Natural killer cell (primary cell): Measurements from ENCODE around the gene ATG9A. TPM values are rescaled to one million over a fixed set of nuclear protein-coding genes. Genes with fewer than 3 reads are reported as not detected.
"Not testable (repeated sequence)": the region's sequence is repeated elsewhere in the genome, so short reads cannot be mapped to it uniquely, and the experiment has no call there.

Source experiments
- ATAC-seq, 3 donors: fragments of 150-1000 bp in 2 of 3; fragments of 200-7000 bp in 1 of 3; cut with Tn5 transposase; 1 replicate in 1 of 3; 2 replicates in 2 of 3; pipeline ENCODE4 v1.10.0; 2021; ENCODE audit warnings: mild to moderate bottlenecking in 2 of 3, moderate library complexity in 2 of 3
- DNase-seq, 2 donors: peaks; one replicate each; pipeline versions ENCODE4 v3.0.0 to v3.0.0-alpha.2; 2013 to 2021; ENCODE audit warnings: mixed read lengths in 1 of 2
- H3K27ac ChIP-seq: one replicate; pipeline ENCODE4 v1.5.1; 2013; ENCODE audit warnings: mild to moderate bottlenecking, low read length
- H3K27me3 ChIP-seq: one replicate; pipeline ENCODE4 v1.6.1; 2013; ENCODE audit warnings: low read length; ENCODE audit not compliant: control insufficient read depth, insufficient read depth
- H3K36me3 ChIP-seq: one replicate; pipeline ENCODE4 v1.6.1; 2013; ENCODE audit warnings: low read length; ENCODE audit not compliant: control insufficient read depth, insufficient read depth
- H3K4me1 ChIP-seq: one replicate; pipeline ENCODE4 v1.6.1; 2013; ENCODE audit warnings: low read length; ENCODE audit not compliant: control insufficient read depth, insufficient read depth
- H3K4me3 ChIP-seq: one replicate; pipeline ENCODE4 v1.5.1; 2013; ENCODE audit warnings: low read length
- H3K9me3 ChIP-seq: one replicate; pipeline ENCODE4 v1.6.1; 2013; ENCODE audit warnings: low read length; ENCODE audit not compliant: control insufficient read depth, insufficient read depth
- H3K27ac Mint-ChIP-seq, 2 donors: one replicate each; pipeline ENCODE4 v1.8.0; 2022; ENCODE audit warnings: mild to moderate bottlenecking in 2 of 2, mixed read lengths in 2 of 2, moderate library complexity in 1 of 2
- H3K27me3 Mint-ChIP-seq, 2 donors: one replicate each; pipeline ENCODE4 v1.8.0; 2022; ENCODE audit warnings: low read depth in 2 of 2, mixed read lengths in 2 of 2
- H3K36me3 Mint-ChIP-seq: one replicate; pipeline ENCODE4 v1.8.0; 2022; ENCODE audit warnings: mixed read lengths
- H3K4me1 Mint-ChIP-seq, 2 donors: one replicate each; pipeline ENCODE4 v1.8.0; 2022; ENCODE audit warnings: mixed read lengths in 2 of 2
- H3K4me3 Mint-ChIP-seq: one replicate; pipeline ENCODE4 v1.8.0; 2022; ENCODE audit warnings: mild to moderate bottlenecking, moderate library complexity, mixed read lengths
- H3K9me3 Mint-ChIP-seq, 2 donors: one replicate each; pipeline ENCODE4 v1.8.0; 2022; ENCODE audit warnings: mixed read lengths in 2 of 2
- WGBS: methylation state at CpG from one replicate; pipeline ENCODE4 v1.1.7; 2013; ENCODE audit warnings: missing lambda C conversion rate; ENCODE audit not compliant: insufficient coverage; 5-methylcytosine and 5-hydroxymethylcytosine counted together
- intact Hi-C: fragments of 100-400 bp; cut with micrococcal nuclease; formaldehyde crosslinking; loops from one replicate; pipeline ENCODE4 v1.14.2; 2022
- total RNA-seq, 4 donors: library from RNA; stranded (reverse); fragments of 120-200 nt in 1 of 4; gene quantifications; one replicate each; pipeline versions ENCODE4 v1.2.3 to v1.2.4, GENCODE V29; 2013 to 2022
- TF ChIP-seq, protein P1 (sequence below): fragments of 200-600 bp; IDR thresholded peaks from one replicate; pipeline ENCODE4 v1.8.0; 2022; ENCODE audit warnings: antibody characterized with exemption

Gene ATG9A
- total RNA-seq, 3 donors from 2014 or later (not counting 1 experiment from before 2014, with no cell fraction given): 98.1 to 110 (median 108) TPM

DNA sequence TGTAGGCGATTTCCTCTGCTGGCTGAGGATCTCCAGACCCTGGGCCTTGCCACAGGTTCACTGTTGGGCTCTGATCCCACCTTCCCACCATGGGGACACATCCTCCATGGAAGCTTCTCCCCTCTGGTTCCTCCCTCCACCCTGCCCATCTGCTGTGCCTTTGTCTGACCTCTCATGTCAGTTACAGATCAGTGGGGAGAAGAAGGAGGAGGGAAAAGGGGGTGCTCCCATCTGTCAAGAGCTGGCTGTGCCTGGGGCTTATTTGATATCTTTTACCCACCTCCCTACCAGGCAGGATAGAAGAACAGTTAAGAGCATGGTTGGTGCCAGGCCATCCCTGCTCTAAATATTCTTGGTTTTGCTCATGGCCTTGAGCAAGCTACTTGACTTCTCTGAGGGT is 37.5 kb upstream of the ATG9A start:
- TF ChIP-seq, protein P1, sequence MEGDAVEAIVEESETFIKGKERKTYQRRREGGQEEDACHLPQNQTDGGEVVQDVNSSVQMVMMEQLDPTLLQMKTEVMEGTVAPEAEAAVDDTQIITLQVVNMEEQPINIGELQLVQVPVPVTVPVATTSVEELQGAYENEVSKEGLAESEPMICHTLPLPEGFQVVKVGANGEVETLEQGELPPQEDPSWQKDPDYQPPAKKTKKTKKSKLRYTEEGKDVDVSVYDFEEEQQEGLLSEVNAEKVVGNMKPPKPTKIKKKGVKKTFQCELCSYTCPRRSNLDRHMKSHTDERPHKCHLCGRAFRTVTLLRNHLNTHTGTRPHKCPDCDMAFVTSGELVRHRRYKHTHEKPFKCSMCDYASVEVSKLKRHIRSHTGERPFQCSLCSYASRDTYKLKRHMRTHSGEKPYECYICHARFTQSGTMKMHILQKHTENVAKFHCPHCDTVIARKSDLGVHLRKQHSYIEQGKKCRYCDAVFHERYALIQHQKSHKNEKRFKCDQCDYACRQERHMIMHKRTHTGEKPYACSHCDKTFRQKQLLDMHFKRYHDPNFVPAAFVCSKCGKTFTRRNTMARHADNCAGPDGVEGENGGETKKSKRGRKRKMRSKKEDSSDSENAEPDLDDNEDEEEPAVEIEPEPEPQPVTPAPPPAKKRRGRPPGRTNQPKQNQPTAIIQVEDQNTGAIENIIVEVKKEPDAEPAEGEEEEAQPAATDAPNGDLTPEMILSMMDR: no peak

DNA sequence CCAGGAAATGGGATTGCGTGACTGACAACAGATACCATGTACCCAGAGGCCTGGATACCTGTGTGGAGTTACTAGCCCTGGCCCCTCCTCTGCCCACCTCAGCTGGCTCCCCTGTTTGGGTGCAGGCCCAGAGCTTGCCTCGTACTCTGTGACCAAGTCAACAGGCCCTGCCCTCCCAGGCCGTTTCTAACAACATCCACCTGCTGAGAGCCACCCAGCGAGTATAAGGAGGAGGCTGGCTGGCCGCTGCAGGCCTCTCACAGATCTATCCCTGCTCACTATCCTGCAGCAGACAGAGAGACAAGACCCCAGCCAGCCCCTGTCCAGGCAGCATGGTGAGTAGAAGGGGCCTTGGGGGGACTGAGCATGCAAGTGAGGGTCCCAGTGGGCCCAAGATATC is 36.8 kb upstream of the ATG9A start:
- no peak overlapping the region for H3K4me3 ChIP-seq
- H3K27me3 Mint-ChIP-seq: peaks cover 7 to 8% of the 10 kb centered on the region in 2 donors
- H3K9me3 Mint-ChIP-seq: no peaks in the 10 kb centered on the region
- H3K27me3 ChIP-seq: no peaks in the 10 kb centered on the region
- no peaks in the 10 kb centered on the region for H3K36me3 ChIP-seq
- ATAC-seq: no peak
- intact Hi-C loops: no loop called here
- no peak for DNase-seq
- 86% methylated on average over 5 of the region's 5 CpGs for WGBS
- H3K4me3 Mint-ChIP-seq: no peak overlapping the region
- TF ChIP-seq, protein P1: no peak
- H3K27ac ChIP-seq: no peak overlapping the region
- no peak overlapping the region for H3K27ac Mint-ChIP-seq
- no peaks in the 10 kb centered on the region for H3K4me1 ChIP-seq
- no peaks in the 10 kb centered on the region for H3K9me3 ChIP-seq
- H3K4me1 Mint-ChIP-seq: no peaks in the 10 kb centered on the region
- H3K36me3 Mint-ChIP-seq: no peaks in the 10 kb centered on the region

More for the DNA sequence above, 37.5 kb upstream of the ATG9A start:
- Mint-ChIP-seq H3K4me1 (no peaks in the 10 kb centered on the region), H3K27ac (no peak overlapping the region), H3K4me3 (no peak overlapping the region), H3K36me3 (no peaks in the 10 kb centered on the region), H3K9me3 (no peaks in the 10 kb centered on the region), H3K27me3 (peaks cover 2 to 5% of the 10 kb centered on the region in 2 donors)
- Histone ChIP-seq H3K4me3 (no peak overlapping the region), H3K4me1 (no peaks in the 10 kb centered on the region), H3K27me3 (no peaks in the 10 kb centered on the region), H3K27ac (no peak overlapping the region), H3K36me3 (no peaks in the 10 kb centered on the region), H3K9me3 (no peaks in the 10 kb centered on the region)
- DNase-seq (no peak), ATAC-seq (no peak)
- 75% methylated on average over 1 of the region's 1 CpG for WGBS
- intact Hi-C loops: no loop called here

DNA sequence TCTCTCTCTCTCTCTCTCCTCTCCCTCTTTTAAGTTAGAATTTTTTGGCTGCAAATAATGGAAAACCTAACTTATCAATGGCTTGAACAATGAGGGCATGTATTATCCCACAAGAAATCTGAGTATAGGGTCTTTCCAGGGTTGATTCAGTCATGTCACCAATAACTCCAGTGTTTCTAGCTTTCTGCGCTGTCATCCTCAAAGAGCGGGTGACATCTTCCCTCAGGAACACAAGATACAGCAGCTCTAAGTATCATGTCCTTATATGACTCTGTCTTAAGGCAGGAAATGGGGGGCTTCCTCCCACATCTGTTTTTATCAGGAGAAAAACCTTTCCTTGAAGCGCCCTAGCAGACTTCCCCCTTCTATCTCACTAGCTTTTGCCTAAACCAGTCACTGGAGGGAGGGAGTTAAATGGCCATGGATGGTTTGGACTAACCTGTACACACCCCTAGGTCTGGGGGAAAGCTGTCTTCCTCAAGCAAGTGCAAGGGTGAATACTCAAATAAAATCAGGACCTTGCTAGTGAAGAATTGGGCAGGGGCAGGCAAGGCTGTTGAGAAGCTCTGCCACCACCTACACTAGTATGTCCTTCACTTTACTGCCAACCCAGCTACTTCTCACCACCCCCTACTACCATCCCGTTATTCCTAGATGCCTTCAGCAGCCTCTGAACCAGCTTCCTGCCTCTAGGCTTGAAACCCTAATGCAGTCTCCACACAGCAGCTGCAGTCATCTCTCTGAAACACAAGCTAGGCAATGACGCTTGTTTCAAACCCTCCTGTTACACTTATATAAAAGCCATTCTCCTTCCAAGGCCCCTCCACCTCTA is 31.8 kb upstream of the ATG9A start:
- no peaks in the 10 kb centered on the region for H3K4me1 Mint-ChIP-seq
- Histone ChIP-seq H3K9me3 (no peaks in the 10 kb centered on the region), H3K36me3 (no peaks in the 10 kb centered on the region), H3K27ac (no peak overlapping the region), H3K4me1 (no peaks in the 10 kb centered on the region), H3K4me3 (no peak overlapping the region), H3K27me3 (no peaks in the 10 kb centered on the region)
- TF ChIP-seq, protein P1: no peak
- no peaks in the 10 kb centered on the region for H3K9me3 Mint-ChIP-seq
- intact Hi-C loops: no loop called here
- H3K27me3 Mint-ChIP-seq: peaks cover 18 to 26% of the 10 kb centered on the region in 2 donors
- ATAC-seq: no peak
- no peak overlapping the region for H3K27ac Mint-ChIP-seq
- DNase-seq: no peak
- 65% methylated on average over 4 of the region's 5 CpGs for WGBS
- no peak overlapping the region for H3K4me3 Mint-ChIP-seq
- no peaks in the 10 kb centered on the region for H3K36me3 Mint-ChIP-seq

DNA sequence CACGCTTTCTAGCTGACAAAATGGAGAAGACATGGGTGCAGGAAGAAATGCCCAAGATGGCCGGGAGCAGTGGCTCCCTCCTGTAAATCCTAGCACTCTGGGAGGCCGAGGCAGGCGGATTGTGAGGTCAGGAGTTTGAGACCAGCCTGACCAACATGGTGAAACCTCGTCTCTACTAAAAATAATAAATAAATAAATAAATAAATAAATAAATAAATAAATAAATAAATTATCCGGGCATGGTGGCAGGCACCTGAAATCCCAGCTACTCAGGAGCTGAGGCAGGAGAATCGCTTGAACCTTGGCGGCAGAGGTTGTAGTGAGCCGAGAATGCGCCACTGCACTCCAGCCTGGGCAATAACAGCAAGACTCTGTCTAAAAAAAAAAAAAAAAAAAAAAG is 29.5 kb upstream of the ATG9A start:
- not testable (repeated sequence) for H3K4me3 Mint-ChIP-seq, H3K36me3 Mint-ChIP-seq
- 97% methylated on average over 7 of the region's 10 CpGs for WGBS

More for the DNA sequence above, 29.5 kb upstream of the ATG9A start:
- H3K27me3 Mint-ChIP-seq: peaks cover 21 to 26% of the 10 kb centered on the region in 2 donors
- not testable (repeated sequence) for H3K27ac Mint-ChIP-seq, DNase-seq, H3K4me3 ChIP-seq, H3K4me1 Mint-ChIP-seq, H3K36me3 ChIP-seq, H3K9me3 ChIP-seq, H3K27ac ChIP-seq, H3K27me3 ChIP-seq, ATAC-seq, H3K9me3 Mint-ChIP-seq
- H3K4me1 ChIP-seq: peaks cover 12% of the 10 kb centered on the region
- intact Hi-C loops: loop anchor here (5.0 kb wide), 1 partner anchor 692 kb away; the partner anchor contains the start of genes CNOT9 and USP37
